Activated CD8-positive, alpha-beta memory T cell treated with anti-CD3 and anti-CD28 coated beads, Interleukin-2, amount 50 U/mL, for 1 hour (primary cell): ENCODE data around the gene RIC1.
"Not testable (repeated sequence)": the region's sequence is repeated elsewhere in the genome, so short reads cannot be mapped to it uniquely, and the experiment has no call there.

ENCODE experiments used
- DNase-seq: peaks from one replicate; pipeline ENCODE4 v3.0.0-alpha.2; 2020; ENCODE audit errors: extremely low read depth

Gene RIC1

GRCh38 chr9:5621327-5621726, 7.6 kb upstream of the RIC1 start:
- DNase-seq = no peak

GRCh38 chr9:5622016-5622415, 6.9 kb upstream of the RIC1 start:
- DNase-seq = no peak

- DNase-seq = no peak
Observed at GRCh38 chr9:5624655-5625054, 4.3 kb upstream of the RIC1 start.

GRCh38 chr9:5626727-5627634, 1.9 kb upstream of the RIC1 start:
- DNase-seq = no peak

GRCh38 chr9:5627686-5628085, 1.2 kb upstream of the RIC1 start:
- not testable (repeated sequence) for DNase-seq

GRCh38 chr9:5628183-5628529, 751 bp upstream of the RIC1 start:
- DNase-seq = no peak

- DNase-seq = no peak
Observed at GRCh38 chr9:5629312-5630080, 589 bp downstream of the RIC1 start.

GRCh38 chr9:5630081-5630507, 1.2 kb downstream of the RIC1 start:
- no peak for DNase-seq

- no peak for DNase-seq
Observed at GRCh38 chr9:5631026-5631425, 2.1 kb downstream of the RIC1 start.

GRCh38 chr9:5632540-5632939, 3.6 kb downstream of the RIC1 start:
- DNase-seq = no peak

- no peak for DNase-seq
Observed at GRCh38 chr9:5633243-5633642, 4.3 kb downstream of the RIC1 start.

GRCh38 chr9:5635390-5635789, 6.5 kb downstream of the RIC1 start:
- no peak for DNase-seq

- no peak for DNase-seq
Observed at GRCh38 chr9:5639816-5640215, 10.9 kb downstream of the RIC1 start.

GRCh38 chr9:5642170-5642569, 13.3 kb downstream of the RIC1 start:
- DNase-seq = no peak

- DNase-seq = no peak
Observed at GRCh38 chr9:5643005-5643624, 14.2 kb downstream of the RIC1 start.

- no peak for DNase-seq
Observed at GRCh38 chr9:5644501-5644900, 15.6 kb downstream of the RIC1 start.

GRCh38 chr9:5646116-5646515, 17.2 kb downstream of the RIC1 start:
- no peak for DNase-seq

GRCh38 chr9:5650356-5651105, 21.6 kb downstream of the RIC1 start:
- no peak for DNase-seq

GRCh38 chr9:5651246-5651645, 22.3 kb downstream of the RIC1 start:
- DNase-seq = no peak

- no peak for DNase-seq
Observed at GRCh38 chr9:5652821-5653220, 23.9 kb downstream of the RIC1 start.

GRCh38 chr9:5662804-5663203, 33.9 kb downstream of the RIC1 start:
- DNase-seq = not testable (repeated sequence)

GRCh38 chr9:5665059-5665458, 36.2 kb downstream of the RIC1 start:
- DNase-seq = no peak
